ENCODE measurements around the gene FARSB. TPM values are rescaled to one million over a fixed set of nuclear protein-coding genes. Genes with fewer than 3 reads are reported as not detected.

FARSB gene
- total RNA-seq (2022) (50.6 and 67.6 TPM in 2 replicates), Bru-seq, nascent RNA (percentile 97 among the genes with signal in this experiment), BruChase-seq, experiment 1, labeled RNA remaining after a 6-hour chase (percentile 89 among the genes with signal in this experiment), BruChase-seq, experiment 2, labeled RNA remaining after a 2-hour chase (percentile 90 among the genes with signal in this experiment)
- long read RNA-seq, transcript FARSB-201 (17 exons, 3,369 nt), result major isoform, 145 of 189 reads
- long read RNA-seq, partial matches to known transcripts, result 10 of 189 reads
- long read RNA-seq, other reads (novel, unspliced or antisense), result 34 of 189 reads

DNA sequence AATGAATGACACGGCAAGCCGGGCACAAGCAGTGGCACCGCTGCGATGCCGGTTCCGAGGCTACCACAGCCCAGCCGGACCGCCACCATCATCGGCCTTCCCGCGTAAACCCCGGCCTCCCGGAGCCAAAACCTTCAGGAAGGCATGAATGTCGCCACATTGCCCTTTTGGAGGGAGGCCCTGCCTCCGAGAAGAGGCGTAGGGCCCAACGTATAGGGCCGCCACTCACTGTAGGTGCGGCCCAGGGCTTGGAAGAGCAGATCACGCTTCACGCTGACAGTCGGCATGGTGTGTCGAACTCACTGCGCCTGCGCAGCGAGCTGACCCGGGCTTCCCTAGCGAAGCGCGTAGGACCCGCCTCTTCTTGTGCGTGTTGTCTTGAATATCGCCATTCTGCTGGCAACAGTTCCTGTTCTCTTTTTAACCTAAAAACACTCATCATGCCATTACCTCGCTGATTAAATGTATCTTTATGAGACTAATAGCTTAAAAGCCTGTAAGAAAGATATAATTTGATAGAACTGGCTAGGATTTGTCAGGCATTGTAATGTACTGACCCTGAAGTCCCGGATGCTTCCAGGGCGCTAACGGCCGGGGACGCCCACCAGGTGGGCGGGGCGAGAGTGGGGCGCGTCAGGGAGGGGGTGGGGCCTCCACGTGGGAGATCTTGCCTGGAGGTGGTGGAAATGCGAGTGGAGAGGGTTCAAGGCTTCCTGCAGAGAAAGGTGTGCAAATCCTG, at the start of gene FARSB:
FARSB (minus strand) TSS at position 306 of the 739 bp plus-strand sequence; CDS start at position 287, 19 bp downstream.
- CTCF ChIA-PET, result interaction anchor here (0.5 to 0.7 kb wide), 2 partner anchors 14 to 180 kb away, joined by 3 read pairs; no protein-coding TSS in a partner anchor
- intact Hi-C loops (cut with micrococcal nuclease; ENCODE audit: unreplicated experiment), result loop anchor here (1.0 kb wide), 1 partner anchor 12 kb away; no protein-coding TSS in a partner anchor
- no peaks in the 10 kb centered on the region for H3K27me3 Mint-ChIP-seq (ENCODE audit: unreplicated experiment)
- DNase-seq, result peak; percentile 93
- H3K4me1 Mint-ChIP-seq (ENCODE audit: low read depth, unreplicated experiment), result peaks cover 58% of the 10 kb centered on the region
- H3K9me3 Mint-ChIP-seq (ENCODE audit: low read depth, unreplicated experiment), result no peaks in the 10 kb centered on the region
- BruUV-seq (replicated peaks), result no TSS peak
- TF ChIP-seq, protein P1, sequence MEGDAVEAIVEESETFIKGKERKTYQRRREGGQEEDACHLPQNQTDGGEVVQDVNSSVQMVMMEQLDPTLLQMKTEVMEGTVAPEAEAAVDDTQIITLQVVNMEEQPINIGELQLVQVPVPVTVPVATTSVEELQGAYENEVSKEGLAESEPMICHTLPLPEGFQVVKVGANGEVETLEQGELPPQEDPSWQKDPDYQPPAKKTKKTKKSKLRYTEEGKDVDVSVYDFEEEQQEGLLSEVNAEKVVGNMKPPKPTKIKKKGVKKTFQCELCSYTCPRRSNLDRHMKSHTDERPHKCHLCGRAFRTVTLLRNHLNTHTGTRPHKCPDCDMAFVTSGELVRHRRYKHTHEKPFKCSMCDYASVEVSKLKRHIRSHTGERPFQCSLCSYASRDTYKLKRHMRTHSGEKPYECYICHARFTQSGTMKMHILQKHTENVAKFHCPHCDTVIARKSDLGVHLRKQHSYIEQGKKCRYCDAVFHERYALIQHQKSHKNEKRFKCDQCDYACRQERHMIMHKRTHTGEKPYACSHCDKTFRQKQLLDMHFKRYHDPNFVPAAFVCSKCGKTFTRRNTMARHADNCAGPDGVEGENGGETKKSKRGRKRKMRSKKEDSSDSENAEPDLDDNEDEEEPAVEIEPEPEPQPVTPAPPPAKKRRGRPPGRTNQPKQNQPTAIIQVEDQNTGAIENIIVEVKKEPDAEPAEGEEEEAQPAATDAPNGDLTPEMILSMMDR (IDR thresholded peaks at IDR 0.05; ENCODE audit: unreplicated experiment), result no peak
- peak within 1 kb of the TSS; percentile 86 for H3K4me3 Mint-ChIP-seq (ENCODE audit: low read depth, unreplicated experiment)
- H3K27ac Mint-ChIP-seq (ENCODE audit: unreplicated experiment), result peak within 1 kb of the TSS; percentile 90
- H3K36me3 Mint-ChIP-seq (ENCODE audit: insufficient read depth, unreplicated experiment), result peaks cover 39% of the 10 kb centered on the region

- DNase-seq, result no peak
- H3K4me1 Mint-ChIP-seq (ENCODE audit: low read depth, unreplicated experiment), result peaks cover 50% of the 10 kb centered on the region
- TF ChIP-seq, protein P1 (IDR thresholded peaks at IDR 0.05; ENCODE audit: unreplicated experiment), result no peak
- CTCF ChIA-PET, result no interaction called here
- intact Hi-C loops (cut with micrococcal nuclease; ENCODE audit: unreplicated experiment), result no loop called here
- BruUV-seq (replicated peaks), result no TSS peak
- H3K36me3 Mint-ChIP-seq (ENCODE audit: insufficient read depth, unreplicated experiment), result peaks cover 95% of the 10 kb centered on the region
- no peak overlapping the region for H3K27ac Mint-ChIP-seq (ENCODE audit: unreplicated experiment)
- no peaks in the 10 kb centered on the region for H3K27me3 Mint-ChIP-seq (ENCODE audit: unreplicated experiment)
- no peak overlapping the region for H3K4me3 Mint-ChIP-seq (ENCODE audit: low read depth, unreplicated experiment)
- no peaks in the 10 kb centered on the region for H3K9me3 Mint-ChIP-seq (ENCODE audit: low read depth, unreplicated experiment)
Observed at GRCh38 chr2:222703886-222704285, 48.0 kb upstream of the FARSB start.

DNA sequence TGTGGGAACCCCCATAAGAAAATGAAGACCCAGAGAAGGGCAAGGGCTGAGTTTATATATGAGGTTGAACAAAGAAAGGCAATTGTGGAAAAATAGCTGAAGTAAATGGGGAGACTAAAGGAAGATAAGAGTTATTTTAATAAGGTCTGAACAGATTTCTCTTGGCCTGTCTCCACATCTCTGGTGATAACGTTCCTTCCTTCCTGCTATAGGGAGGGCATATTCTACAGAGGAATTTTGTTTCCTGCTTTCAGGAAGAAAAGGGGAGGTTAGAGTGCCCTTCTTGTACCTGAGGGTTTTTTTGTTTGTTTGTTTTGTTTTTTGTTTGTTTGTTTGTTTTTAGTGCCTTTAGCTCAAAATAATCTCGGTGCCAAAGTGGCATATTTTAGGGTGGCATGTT, 47.2 kb upstream of the FARSB start:
- CTCF ChIA-PET, result no interaction called here
- no peak for DNase-seq
- BruUV-seq (replicated peaks), result no TSS peak
- no peak overlapping the region for H3K27ac Mint-ChIP-seq (ENCODE audit: unreplicated experiment)
- H3K4me3 Mint-ChIP-seq (ENCODE audit: low read depth, unreplicated experiment), result no peak overlapping the region
- H3K36me3 Mint-ChIP-seq (ENCODE audit: insufficient read depth, unreplicated experiment), result peaks cover 98% of the 10 kb centered on the region
- H3K9me3 Mint-ChIP-seq (ENCODE audit: low read depth, unreplicated experiment), result no peaks in the 10 kb centered on the region
- intact Hi-C loops (cut with micrococcal nuclease; ENCODE audit: unreplicated experiment), result no loop called here
- no peaks in the 10 kb centered on the region for H3K27me3 Mint-ChIP-seq (ENCODE audit: unreplicated experiment)
- TF ChIP-seq, protein P1 (IDR thresholded peaks at IDR 0.05; ENCODE audit: unreplicated experiment), result no peak
- peaks cover 47% of the 10 kb centered on the region for H3K4me1 Mint-ChIP-seq (ENCODE audit: low read depth, unreplicated experiment)

DNA sequence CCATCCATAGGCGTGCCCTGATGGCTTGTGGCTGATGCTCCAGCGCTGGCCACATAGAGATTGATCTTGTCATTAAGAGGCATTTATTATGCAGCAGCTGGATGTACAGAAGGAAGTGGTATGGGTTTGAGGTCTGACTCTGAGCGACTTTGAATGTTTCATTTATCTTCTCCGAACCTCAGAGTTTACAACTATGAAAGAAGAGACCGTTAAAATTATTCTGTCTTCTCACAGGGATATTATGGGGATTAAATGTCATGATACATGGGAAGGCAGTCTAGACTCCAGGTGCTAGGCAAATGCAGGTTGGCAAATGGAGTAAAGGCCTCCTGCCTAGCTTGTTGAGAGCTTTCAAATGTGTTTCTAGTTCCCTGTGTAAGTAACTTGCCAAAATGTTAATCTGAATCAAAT, 45.8 kb upstream of the FARSB start:
- H3K27me3 Mint-ChIP-seq (ENCODE audit: unreplicated experiment), result no peaks in the 10 kb centered on the region
- no peak for DNase-seq
- peaks cover 98% of the 10 kb centered on the region for H3K36me3 Mint-ChIP-seq (ENCODE audit: insufficient read depth, unreplicated experiment)
- TF ChIP-seq, protein P1 (IDR thresholded peaks at IDR 0.05; ENCODE audit: unreplicated experiment), result no peak
- no peaks in the 10 kb centered on the region for H3K9me3 Mint-ChIP-seq (ENCODE audit: low read depth, unreplicated experiment)
- H3K4me1 Mint-ChIP-seq (ENCODE audit: low read depth, unreplicated experiment), result peaks cover 34% of the 10 kb centered on the region
- CTCF ChIA-PET, result interaction anchor here (0.6 kb wide), 1 partner anchor 29 kb away, joined by 10 read pairs; no protein-coding TSS in a partner anchor
- H3K4me3 Mint-ChIP-seq (ENCODE audit: low read depth, unreplicated experiment), result no peak overlapping the region
- peak overlapping the region; percentile 9 for H3K27ac Mint-ChIP-seq (ENCODE audit: unreplicated experiment)
- intact Hi-C loops (cut with micrococcal nuclease; ENCODE audit: unreplicated experiment), result no loop called here
- no TSS peak for BruUV-seq (replicated peaks)
